AG04450 (cell line): ENCODE data around the gene CELA2A. TPM values are rescaled to one million over a fixed set of nuclear protein-coding genes. Genes with fewer than 3 reads are reported as not detected.

Source experiments
- CTCF ChIA-PET: fragments of 300-600, 350-600 bp; formaldehyde crosslinking; extraction: SDS; loops from one replicate; lab custom pipeline; 2022; ENCODE audit warnings: antibody characterized with exemption, inconsistent platforms; lab: Charles Lee
- POLR2A ChIA-PET: fragments of 350-600 bp; formaldehyde crosslinking; extraction: SDS; loops from one replicate; lab custom pipeline; 2021; ENCODE audit warnings: antibody characterized with exemption, inconsistent platforms; lab: Yijun Ruan, JAX
- DNase-seq: peaks from one replicate; pipeline ENCODE4 v3.0.0-alpha.2; 2011; ENCODE audit warnings: low read depth, low spot score
- H3K27ac ChIP-seq: one replicate; pipeline ENCODE4 v1.5.1; 2012; ENCODE audit warnings: low read depth, low read length, control low read depth
- H3K27me3 ChIP-seq: one replicate; pipeline ENCODE4 v1.6.0; 2012; ENCODE audit warnings: low read length; ENCODE audit not compliant: control insufficient read depth, insufficient read depth
- H3K4me3 ChIP-seq: 2 replicates; pipeline ENCODE4 v1.5.1; 2011; ENCODE audit warnings: mild to moderate bottlenecking, low read depth, low read length, control low read depth
- H3K9me3 ChIP-seq: 2 replicates; pipeline ENCODE4 v1.5.1; 2012; ENCODE audit warnings: low read length; ENCODE audit not compliant: control insufficient read depth, insufficient read depth
- polyA plus RNA-seq: library from polyadenylated mRNA; depleted of rRNA; stranded (reverse); fragments of >200 nt; gene quantifications from 2 replicates; pipeline ENCODE4 v1.2.3, GENCODE V29; 2011
- TF ChIP-seq, protein P1 (sequence below): IDR thresholded peaks from 2 replicates; pipeline ENCODE4 v1.5.1; 2011; ENCODE audit warnings: low read depth, low read length, control low read depth, inconsistent platforms

Gene CELA2A
- polyA plus RNA-seq, 1 experiment: not detected

DNA sequence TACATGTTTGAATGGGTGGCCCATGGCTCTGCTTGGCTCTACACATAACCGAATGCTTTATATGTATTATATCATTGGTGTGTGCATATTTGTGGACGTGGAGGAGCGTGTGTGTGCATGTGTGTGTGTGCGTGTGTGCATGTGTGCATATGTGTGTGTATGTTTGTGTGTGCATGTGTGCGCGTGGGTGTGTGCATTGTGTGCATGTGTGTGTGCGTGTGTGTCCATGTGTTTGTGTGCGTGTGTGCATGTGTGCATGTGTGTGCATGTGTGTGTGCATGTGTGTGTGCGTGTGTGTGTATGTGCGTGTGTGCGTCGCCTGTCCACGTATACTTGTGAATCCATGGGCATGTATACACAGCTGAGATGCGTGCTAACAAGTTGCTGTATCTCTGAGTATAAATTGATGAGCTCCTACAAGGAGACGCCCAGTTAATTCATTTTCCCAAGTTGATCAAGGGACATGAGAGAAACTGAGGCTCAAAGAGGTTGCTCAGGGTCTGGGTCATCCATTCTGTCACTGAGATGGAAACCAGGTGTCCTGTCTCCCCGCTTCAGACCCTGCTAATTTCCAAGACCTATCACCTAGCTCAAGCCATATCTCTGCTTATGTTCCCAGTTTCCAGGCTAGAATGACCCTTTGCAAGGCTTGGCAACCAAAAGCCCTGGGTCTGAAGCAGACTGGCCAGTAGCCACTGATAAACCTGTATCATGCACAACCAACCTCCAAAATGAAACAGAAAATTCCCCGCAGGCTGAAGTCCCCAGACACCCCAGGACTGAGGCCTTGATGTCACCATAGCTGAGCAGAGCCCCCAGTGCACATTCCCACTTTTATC, 21.1 kb upstream of the CELA2A start:
- TF ChIP-seq, protein P1, sequence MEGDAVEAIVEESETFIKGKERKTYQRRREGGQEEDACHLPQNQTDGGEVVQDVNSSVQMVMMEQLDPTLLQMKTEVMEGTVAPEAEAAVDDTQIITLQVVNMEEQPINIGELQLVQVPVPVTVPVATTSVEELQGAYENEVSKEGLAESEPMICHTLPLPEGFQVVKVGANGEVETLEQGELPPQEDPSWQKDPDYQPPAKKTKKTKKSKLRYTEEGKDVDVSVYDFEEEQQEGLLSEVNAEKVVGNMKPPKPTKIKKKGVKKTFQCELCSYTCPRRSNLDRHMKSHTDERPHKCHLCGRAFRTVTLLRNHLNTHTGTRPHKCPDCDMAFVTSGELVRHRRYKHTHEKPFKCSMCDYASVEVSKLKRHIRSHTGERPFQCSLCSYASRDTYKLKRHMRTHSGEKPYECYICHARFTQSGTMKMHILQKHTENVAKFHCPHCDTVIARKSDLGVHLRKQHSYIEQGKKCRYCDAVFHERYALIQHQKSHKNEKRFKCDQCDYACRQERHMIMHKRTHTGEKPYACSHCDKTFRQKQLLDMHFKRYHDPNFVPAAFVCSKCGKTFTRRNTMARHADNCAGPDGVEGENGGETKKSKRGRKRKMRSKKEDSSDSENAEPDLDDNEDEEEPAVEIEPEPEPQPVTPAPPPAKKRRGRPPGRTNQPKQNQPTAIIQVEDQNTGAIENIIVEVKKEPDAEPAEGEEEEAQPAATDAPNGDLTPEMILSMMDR: no peak
- no peak for DNase-seq
- no peak overlapping the region for H3K4me3 ChIP-seq
- H3K27me3 ChIP-seq: no peaks in the 10 kb centered on the region
- H3K9me3 ChIP-seq: no peaks in the 10 kb centered on the region
- ChIA-PET CTCF (interaction anchor here (1.3 to 1.8 kb wide), 3 partner anchors 9 to 130 kb away, joined by 3 to 10 read pairs (median 4); no protein-coding TSS in a partner anchor), POLR2A (no interaction called here)
- H3K27ac ChIP-seq: no peak overlapping the region

DNA sequence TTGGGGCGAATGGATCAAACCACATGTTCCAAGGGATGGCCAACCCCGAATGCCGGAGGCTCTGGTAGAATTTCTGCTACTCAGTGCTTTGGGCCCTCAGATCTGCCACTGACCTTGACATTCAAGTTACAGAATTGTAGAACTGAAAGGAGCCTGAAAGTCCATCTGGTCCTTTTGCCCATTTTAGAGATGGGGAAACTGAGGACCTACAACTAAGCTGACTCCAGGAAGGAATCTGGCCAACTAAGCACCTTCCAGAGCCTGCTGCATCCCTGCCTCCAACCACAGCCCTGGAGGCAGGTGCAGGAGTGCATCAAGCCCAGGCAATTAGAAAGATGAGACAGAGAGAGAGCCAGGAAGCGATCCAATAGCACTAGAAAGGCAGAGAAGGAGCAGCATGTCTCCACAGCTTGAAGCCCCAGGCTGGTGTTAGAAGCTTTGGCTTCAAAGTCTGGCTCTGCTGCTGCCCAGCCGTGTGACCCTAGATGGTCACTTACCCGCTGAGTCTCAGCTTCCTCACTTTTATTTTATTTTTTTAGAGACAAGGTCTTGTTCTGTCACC, 19.6 kb upstream of the CELA2A start:
- DNase-seq: no peak
- ChIA-PET CTCF (interaction anchor here (1.3 to 1.5 kb wide), 2 partner anchors 8 to 113 kb away, joined by 3 to 8 read pairs; no protein-coding TSS in a partner anchor), POLR2A (no interaction called here)
- Histone ChIP-seq H3K27ac (no peak overlapping the region), H3K9me3 (no peaks in the 10 kb centered on the region), H3K4me3 (no peak overlapping the region), H3K27me3 (no peaks in the 10 kb centered on the region)
- TF ChIP-seq, protein P1: no peak

DNA sequence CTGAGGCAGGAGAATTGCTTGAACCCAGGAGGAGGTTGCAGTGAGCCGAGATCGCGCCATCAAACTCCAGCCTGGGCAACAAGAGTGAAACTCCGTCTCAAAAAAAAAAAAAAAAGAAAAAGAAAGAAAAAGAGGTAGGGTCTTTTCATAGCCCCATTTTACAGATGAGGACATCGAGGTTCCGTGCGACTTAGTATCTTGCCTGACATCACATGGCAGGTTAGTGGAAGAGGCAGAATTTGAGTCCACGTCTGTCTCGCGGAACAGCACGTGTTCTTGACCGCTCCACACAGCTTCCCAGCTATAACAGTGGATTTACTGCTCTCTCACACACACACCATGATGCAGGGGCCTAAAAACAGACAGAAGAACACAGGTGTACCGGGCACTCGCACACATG, 17.2 kb upstream of the CELA2A start:
- DNase-seq: no peak
- ChIA-PET CTCF (no interaction called here), POLR2A (no interaction called here)
- Histone ChIP-seq H3K27me3 (peaks cover 4% of the 10 kb centered on the region), H3K9me3 (no peaks in the 10 kb centered on the region; the same call in 1 of the 2 replicates), H3K4me3 (no peak overlapping the region), H3K27ac (no peak overlapping the region)
- TF ChIP-seq, protein P1: no peak

DNA sequence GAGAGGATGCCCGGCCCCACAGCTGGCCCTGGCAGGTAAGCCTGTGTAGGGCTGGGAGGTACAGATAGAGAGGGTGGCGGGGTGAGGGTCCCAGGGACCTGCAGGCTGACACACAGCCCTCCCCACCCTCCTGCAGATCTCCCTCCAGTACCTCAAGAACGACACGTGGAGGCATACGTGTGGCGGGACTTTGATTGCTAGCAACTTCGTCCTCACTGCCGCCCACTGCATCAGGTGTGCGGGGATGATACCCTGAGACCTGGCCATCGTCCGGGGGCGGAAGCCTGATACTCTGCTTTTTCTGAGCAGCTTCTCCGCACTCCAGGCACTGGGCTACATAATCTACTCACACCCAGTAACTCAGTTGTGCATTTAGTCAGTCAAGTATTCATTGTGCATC, 16.2 kb upstream of the CELA2A start:
- Histone ChIP-seq H3K27ac (no peak overlapping the region), H3K27me3 (peaks cover 6% of the 10 kb centered on the region), H3K9me3 (no peaks in the 10 kb centered on the region; the same call in 1 of the 2 replicates), H3K4me3 (no peak overlapping the region)
- ChIA-PET POLR2A (no interaction called here), CTCF (interaction anchor here (1.7 kb wide), 1 partner anchor 9 kb away, joined by 12 read pairs; no protein-coding TSS in a partner anchor)
- TF ChIP-seq, protein P1: no peak
- no peak for DNase-seq

DNA sequence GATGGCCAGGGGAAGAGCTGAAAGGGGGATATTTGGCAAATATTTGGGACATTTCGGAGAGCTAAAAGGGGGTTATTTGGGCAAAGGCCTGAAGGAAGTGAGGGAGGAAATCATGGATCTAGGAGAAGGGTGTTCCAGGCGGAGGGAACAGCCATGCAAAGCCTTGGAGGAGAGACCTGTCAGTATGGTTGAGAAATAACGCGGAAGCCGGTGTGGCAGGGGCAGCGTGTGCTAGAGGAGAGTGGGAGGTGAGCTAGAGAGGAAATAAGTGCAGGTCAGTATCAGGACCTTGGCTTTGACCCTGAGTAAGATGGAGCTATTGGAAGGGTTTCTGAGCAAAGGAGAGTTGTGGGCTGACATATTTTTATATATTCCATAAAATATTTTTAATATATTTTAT, 15.3 kb upstream of the CELA2A start:
- Histone ChIP-seq H3K4me3 (no peak overlapping the region), H3K27ac (no peak overlapping the region), H3K9me3 (no peaks in the 10 kb centered on the region; the same call in 1 of the 2 replicates), H3K27me3 (peaks cover 7% of the 10 kb centered on the region)
- TF ChIP-seq, protein P1: no peak
- ChIA-PET POLR2A (no interaction called here), CTCF (interaction anchor here (1.7 kb wide), 1 partner anchor 10 kb away, joined by 12 read pairs; no protein-coding TSS in a partner anchor)
- no peak for DNase-seq
